Right atrium auricular region (tissue), 2 donors: Measurements from ENCODE around the gene SLC1A1. TPM values are rescaled to one million over a fixed set of nuclear protein-coding genes. Genes with fewer than 3 reads are reported as not detected.

Experiments used
- DNase-seq: peaks from one replicate; pipeline ENCODE4 v3.0.0-alpha.2; 2019; ENCODE audit warnings: low spot score
- H3K27ac ChIP-seq, 2 donors: fragments of 200-600 bp; sonication (generic); 1 replicate in 1 of 2; 2 replicates in 1 of 2; pipeline ENCODE4 v1.5.1; 2016 to 2019
- H3K27me3 ChIP-seq, 2 donors: fragments of 200-600 bp; sonication (generic); one replicate each; pipeline versions ENCODE4 v1.5.1 to v1.6.0; 2017 to 2019
- H3K36me3 ChIP-seq: fragments of 200-600 bp; sonication (generic); one replicate; pipeline ENCODE4 v1.5.1; 2016
- H3K4me1 ChIP-seq, 2 donors: fragments of 200-600 bp; sonication (generic); one replicate each; pipeline versions ENCODE4 v1.5.1 to v1.6.0; 2017 to 2019
- H3K4me3 ChIP-seq, 2 donors: fragments of 200-600 bp; sonication (generic); 1 replicate in 1 of 2; 2 replicates in 1 of 2; pipeline ENCODE4 v1.5.1; 2017 to 2019; ENCODE audit warnings: mild to moderate bottlenecking in 1 of 2, moderate library complexity in 1 of 2
- H3K9me3 ChIP-seq, 2 donors: fragments of 200-600 bp; sonication (generic); one replicate each; pipeline ENCODE4 v1.5.1; 2019
- total RNA-seq, 2 donors: library from RNA; depleted of rRNA; stranded (reverse); fragments of >200 nt; gene quantifications; one replicate each; pipeline ENCODE4 v1.1.0, GENCODE V29; 2016
- TF ChIP-seq, protein P1 (sequence below), 2 donors: fragments of 200-600 bp; sonication (generic); IDR thresholded peaks; one replicate each; pipeline ENCODE4 v1.5.1; 2019; ENCODE audit warnings: antibody characterized with exemption in 2 of 2

SLC1A1 gene
- total RNA-seq, 2 donors from 2014 or later: 2.6 to 2.9 TPM

DNA sequence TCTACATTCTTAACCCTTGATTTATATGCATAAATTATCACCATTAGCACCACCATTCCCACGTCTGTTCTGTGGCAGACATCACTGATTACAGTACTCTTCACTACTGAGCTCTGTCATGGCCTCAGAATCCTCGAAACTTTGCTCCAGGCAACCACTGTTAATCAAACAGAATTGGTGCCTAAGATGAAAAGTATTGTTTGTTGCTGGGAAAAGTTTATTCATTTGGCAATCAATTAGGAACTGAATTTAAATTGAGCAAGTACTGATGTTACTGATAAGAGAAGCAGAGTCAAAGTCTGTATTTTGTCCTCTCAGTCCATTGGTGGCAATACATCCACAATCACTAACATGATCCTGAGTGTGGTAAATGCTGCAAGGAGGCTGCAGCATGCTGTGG is 12.8 kb downstream of the SLC1A1 start:
- H3K36me3 ChIP-seq: no peaks in the 10 kb centered on the region
- DNase-seq: no peak
- H3K4me1 ChIP-seq: no peaks in the 10 kb centered on the region
- H3K9me3 ChIP-seq: no peaks in the 10 kb centered on the region
- TF ChIP-seq, protein P1, sequence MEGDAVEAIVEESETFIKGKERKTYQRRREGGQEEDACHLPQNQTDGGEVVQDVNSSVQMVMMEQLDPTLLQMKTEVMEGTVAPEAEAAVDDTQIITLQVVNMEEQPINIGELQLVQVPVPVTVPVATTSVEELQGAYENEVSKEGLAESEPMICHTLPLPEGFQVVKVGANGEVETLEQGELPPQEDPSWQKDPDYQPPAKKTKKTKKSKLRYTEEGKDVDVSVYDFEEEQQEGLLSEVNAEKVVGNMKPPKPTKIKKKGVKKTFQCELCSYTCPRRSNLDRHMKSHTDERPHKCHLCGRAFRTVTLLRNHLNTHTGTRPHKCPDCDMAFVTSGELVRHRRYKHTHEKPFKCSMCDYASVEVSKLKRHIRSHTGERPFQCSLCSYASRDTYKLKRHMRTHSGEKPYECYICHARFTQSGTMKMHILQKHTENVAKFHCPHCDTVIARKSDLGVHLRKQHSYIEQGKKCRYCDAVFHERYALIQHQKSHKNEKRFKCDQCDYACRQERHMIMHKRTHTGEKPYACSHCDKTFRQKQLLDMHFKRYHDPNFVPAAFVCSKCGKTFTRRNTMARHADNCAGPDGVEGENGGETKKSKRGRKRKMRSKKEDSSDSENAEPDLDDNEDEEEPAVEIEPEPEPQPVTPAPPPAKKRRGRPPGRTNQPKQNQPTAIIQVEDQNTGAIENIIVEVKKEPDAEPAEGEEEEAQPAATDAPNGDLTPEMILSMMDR (IDR thresholded peaks at IDR 0.05): no peak
- no peak overlapping the region for H3K27ac ChIP-seq
- no peak overlapping the region for H3K4me3 ChIP-seq
- no peaks in the 10 kb centered on the region for H3K27me3 ChIP-seq

DNA sequence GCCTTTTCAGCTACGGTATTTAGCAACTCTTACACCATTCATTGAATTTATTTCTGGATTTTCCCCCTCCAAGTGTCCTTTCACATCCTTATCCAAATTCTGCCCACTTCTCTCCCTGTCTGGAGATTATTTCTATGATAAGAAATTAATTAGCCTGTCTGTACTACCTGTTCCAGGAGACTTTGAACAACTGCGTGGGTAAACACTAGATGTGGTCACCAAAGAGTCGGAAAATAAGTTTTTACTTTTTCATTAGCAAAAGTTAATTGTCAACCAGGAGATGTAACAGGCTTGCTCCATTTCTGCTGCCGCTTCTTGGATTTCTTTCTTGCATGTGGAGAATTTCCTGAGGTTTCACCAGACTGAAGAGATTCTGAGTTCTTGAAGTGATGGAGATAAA is 14.0 kb downstream of the SLC1A1 start:
- TF ChIP-seq, protein P1 (IDR thresholded peaks at IDR 0.05): no peak
- no peak for DNase-seq
- Histone ChIP-seq H3K27ac (no peak overlapping the region), H3K27me3 (no peaks in the 10 kb centered on the region), H3K36me3 (no peaks in the 10 kb centered on the region), H3K4me3 (no peak overlapping the region), H3K9me3 (no peaks in the 10 kb centered on the region), H3K4me1 (no peaks in the 10 kb centered on the region)

DNA sequence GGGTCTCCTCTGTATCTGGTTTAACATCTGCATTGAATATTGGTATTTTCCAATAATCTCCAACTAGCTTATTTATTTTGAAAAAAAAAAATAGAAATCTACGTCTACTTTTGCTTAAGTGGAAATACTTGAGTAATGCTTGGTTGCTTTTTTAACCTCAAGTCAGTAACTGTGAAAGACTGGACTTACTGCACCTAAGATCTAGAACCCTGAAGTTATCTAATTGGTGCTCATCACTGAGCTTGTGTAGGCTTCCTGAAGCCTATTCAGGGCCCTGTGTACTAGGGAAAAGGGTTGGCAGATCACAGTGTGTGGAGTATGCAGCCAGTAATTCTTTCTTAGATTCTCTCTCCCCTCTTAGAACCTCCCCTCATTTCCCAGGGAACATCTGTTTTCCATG is 16.2 kb downstream of the SLC1A1 start:
- no peak for DNase-seq
- Histone ChIP-seq H3K36me3 (no peaks in the 10 kb centered on the region), H3K4me1 (no peaks in the 10 kb centered on the region), H3K4me3 (no peak overlapping the region), H3K9me3 (no peaks in the 10 kb centered on the region), H3K27me3 (no peaks in the 10 kb centered on the region), H3K27ac (no peak overlapping the region)
- TF ChIP-seq, protein P1 (IDR thresholded peaks at IDR 0.05): no peak

DNA sequence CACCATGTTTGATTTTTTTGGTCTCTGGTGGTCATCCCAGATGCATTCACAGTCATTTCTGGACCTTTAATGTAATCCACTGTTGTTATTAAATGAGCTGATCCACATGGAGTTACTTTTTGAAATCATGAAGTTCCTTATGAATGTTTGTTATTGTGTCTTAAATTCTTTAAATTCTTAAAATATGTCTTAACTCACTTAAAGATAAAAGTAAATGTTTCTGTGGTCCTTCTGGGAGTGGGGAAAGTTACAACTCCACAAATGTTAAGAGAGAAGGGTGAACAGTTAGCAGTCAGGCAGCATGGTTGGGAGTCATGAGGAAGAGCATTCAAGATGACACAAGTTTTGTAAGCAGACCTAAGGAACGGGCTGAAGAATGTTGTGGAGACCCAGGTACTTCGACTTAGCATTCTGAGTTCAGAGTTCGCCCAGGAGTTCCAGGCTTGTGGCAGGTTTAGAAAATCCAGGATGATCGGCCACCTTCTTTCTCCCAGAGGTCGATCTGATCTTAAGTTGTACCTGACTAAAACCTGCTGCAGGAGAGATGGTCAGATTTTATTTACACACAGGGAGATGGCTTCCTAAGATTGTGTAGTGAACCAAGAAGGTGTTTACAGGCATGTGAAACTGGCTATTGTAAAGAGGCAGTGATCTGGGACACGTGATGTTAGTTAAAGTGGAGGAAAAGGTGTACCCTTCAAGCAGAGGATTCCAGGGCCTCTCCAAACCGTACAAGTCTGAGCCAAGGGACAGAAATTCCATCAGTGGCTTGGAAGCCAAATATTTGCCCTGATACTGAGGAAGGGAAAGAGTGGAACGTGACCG is 17.2 kb downstream of the SLC1A1 start:
- no peaks in the 10 kb centered on the region for H3K27me3 ChIP-seq
- DNase-seq: no peak
- no peaks in the 10 kb centered on the region for H3K4me1 ChIP-seq
- H3K36me3 ChIP-seq: no peaks in the 10 kb centered on the region
- no peak overlapping the region for H3K4me3 ChIP-seq
- H3K27ac ChIP-seq: no peak overlapping the region
- TF ChIP-seq, protein P1 (IDR thresholded peaks at IDR 0.05): no peak
- H3K9me3 ChIP-seq: no peaks in the 10 kb centered on the region

DNA sequence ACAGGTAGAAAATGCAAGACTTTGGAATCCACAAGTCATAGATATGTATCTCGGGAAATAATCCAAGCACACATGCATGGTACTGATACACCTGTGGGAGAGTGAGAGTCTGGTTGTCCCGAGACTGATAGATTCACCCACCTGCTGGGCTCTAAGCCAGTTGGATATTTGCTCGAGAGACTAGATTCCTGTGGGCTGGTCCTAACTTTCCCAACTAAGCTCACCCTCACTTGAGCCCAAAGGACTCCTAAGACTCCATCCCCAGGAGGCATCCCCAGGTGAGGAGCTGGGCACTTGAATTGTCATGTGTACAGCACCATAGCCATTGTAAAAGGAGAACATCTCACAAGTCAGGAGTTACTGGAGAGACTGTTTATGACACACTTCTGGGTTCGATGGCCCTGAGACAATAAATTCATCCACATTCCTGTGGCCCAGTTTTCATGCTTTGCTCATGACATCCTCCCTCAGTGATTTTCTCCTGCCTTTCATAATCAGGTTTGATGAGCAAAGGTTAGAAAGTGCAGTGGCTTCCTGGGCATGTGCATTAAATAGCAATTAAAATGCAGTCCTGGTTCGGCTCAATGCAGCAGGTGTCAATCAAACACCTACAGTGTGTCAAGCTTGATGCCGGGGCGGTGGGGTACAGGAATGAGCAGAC is 18.1 kb downstream of the SLC1A1 start:
- Histone ChIP-seq H3K4me1 (no peaks in the 10 kb centered on the region), H3K36me3 (no peaks in the 10 kb centered on the region), H3K27ac (no peak overlapping the region), H3K27me3 (no peaks in the 10 kb centered on the region), H3K9me3 (no peaks in the 10 kb centered on the region), H3K4me3 (no peak overlapping the region)
- no peak for DNase-seq
- TF ChIP-seq, protein P1 (IDR thresholded peaks at IDR 0.05): no peak
